ENCODE results near the gene PRPF40A.
A peak's percentile ranks its signal among the peaks of the same experiment; 100 is the strongest.

- TF ChIP-seq, protein P1, sequence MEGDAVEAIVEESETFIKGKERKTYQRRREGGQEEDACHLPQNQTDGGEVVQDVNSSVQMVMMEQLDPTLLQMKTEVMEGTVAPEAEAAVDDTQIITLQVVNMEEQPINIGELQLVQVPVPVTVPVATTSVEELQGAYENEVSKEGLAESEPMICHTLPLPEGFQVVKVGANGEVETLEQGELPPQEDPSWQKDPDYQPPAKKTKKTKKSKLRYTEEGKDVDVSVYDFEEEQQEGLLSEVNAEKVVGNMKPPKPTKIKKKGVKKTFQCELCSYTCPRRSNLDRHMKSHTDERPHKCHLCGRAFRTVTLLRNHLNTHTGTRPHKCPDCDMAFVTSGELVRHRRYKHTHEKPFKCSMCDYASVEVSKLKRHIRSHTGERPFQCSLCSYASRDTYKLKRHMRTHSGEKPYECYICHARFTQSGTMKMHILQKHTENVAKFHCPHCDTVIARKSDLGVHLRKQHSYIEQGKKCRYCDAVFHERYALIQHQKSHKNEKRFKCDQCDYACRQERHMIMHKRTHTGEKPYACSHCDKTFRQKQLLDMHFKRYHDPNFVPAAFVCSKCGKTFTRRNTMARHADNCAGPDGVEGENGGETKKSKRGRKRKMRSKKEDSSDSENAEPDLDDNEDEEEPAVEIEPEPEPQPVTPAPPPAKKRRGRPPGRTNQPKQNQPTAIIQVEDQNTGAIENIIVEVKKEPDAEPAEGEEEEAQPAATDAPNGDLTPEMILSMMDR (IDR thresholded peaks at IDR 0.05): peak; percentile 62 to 80 (median 74)
- no peak for TF ChIP-seq EP300 (IDR thresholded peaks at IDR 0.05)
- no peak for TF ChIP-seq POLR2A (IDR thresholded peaks at IDR 0.05)
Measured at GRCh38 chr2:152740743-152741328, 23.6 kb upstream of the PRPF40A start.

Data from gastroesophageal sphincter (tissue), 3 donors.